NCI-H2029 treated with DMSO at 0.1 percent for 48 hours (cell line): ENCODE results near the gene NUBP2.
"Not testable (repeated sequence)": the region's sequence is repeated elsewhere in the genome, so short reads cannot be mapped to it uniquely, and the experiment has no call there.

ENCODE experiments used
- DNase-seq: peaks from one replicate; lab custom pipeline; 2025; lab: John Stamatoyannopoulos, UW

Gene NUBP2

DNA sequence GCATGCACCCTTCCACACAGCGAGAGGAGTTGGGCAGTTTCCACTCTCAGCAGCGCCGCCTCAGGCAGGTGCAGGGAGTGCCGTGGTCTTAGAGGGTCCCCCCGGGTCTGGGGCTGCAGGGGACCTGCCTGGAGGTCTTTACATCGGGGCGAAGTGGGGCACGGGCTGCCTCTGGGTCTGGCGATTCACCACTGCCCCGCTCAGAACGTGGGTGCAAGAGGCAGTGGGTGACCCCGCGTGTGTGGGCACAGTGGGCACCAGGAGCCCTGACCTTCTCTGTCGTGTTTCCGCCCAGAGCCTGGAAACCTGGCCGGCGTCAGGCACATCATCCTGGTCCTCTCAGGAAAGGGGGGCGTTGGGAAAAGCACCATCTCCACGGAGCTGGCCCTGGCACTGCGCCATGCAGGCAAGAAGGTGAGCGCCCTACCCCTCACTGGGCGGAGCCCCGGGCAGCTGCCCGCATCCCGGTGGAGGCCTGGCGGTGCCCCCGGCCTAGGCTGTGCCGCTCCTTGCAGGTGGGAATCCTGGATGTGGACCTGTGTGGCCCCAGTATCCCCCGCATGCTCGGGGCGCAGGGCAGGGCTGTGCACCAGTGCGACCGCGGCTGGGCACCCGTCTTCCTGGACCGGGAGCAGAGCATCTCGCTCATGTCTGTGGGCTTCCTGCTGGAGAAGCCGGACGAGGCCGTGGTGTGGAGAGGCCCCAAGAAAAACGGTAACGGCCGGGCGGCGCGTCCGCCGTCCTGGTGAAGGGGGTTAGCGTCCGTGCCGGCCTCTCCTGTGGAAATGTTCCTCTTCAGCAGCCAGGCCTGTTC, 3.7 kb downstream of the NUBP2 start:
- DNase-seq = no peak

DNA sequence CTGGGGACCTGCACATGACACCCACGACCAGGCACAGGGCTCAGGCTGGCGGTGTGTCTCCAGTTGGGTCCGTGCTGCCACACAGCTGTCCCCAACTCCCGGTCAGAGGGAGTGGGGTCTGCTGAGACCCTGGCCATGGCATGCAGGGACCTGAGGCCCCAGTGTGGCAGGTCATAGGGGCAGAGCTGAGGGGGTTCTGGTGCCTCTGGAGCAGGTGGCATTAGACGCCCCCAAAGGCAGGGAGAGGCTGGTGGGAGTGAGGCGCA, 4.2 kb downstream of the NUBP2 start:
- no peak for DNase-seq

DNA sequence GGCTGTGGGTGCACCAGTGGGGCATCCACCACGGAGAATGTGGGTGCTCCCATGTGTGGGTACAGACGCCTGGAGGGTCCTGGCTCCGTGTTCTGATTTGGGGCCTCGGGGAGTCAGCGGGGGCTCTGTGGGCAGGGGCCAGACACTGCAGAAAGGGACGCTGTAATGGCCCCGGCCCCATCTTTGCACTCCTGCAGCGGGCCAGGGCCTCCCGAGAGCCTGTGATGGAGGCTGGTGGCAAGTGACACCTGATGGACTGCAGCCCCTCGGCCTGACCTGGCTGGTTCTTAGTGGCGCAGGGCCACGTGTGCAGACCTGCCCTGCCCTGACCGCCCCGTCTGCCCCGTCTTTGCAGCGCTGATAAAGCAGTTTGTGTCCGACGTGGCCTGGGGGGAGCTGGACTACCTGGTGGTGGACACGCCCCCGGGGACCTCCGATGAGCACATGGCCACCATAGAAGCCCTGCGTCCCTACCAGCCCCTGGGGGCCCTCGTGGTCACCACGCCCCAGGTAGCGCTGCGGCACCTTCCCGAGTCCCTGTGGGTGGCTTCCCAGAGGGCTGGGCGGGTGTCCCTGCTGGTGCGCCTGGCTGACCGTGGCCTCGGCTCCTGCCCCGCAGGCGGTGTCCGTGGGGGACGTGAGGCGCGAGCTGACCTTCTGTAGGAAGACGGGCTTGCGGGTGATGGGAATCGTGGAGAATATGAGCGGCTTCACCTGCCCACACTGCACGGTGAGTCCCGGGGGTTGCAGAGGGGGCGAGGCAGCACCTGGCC, 4.7 kb downstream of the NUBP2 start:
- DNase-seq = no peak

DNA sequence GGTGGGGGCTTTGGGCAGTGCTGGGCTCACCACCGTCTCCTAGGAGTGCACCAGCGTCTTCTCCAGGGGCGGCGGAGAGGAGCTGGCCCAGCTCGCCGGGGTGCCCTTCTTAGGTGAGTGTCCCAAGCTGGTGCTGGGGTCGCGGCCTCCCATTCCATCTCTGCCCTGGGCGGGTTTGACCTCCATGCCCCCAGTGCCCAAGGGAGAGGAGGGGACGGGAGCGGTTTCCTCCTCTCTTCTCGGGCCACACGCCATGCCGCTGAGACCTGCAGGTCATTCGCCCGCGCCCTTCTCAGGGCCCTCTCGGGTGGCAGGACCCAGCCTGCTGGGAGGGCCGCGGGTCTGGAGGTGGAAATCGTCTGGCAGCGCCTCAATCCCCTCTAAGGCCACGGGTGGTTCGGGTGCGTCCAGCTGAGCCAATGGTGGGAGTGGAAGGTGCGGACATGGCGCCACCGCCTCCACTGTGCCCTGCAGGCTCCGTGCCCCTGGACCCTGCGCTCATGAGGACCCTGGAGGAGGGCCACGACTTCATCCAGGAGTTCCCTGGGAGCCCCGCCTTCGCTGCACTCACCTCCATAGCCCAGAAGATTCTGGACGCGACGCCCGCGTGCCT, 5.4 kb downstream of the NUBP2 start:
- DNase-seq = no peak

DNA sequence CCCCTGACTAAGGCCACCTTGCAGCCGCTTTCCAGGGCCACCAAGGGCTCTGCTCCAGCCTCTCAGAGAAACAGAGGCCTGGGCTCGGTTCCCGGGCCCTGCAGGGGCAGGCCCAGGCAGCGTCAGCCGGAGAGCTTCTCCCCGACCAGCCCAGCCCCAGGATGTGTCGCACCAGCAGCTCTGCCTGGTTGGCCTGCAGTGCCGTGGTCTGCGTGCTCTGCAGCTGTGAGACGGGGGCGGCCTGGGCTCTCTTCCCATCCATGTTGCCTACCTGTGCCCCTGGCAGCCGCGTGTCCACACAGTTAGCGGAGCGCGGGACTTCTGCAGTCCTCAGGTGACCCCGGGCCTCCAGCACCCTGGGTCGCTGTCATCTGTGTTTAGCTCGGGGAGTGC, 5.9 kb downstream of the NUBP2 start:
- DNase-seq = no peak

DNA sequence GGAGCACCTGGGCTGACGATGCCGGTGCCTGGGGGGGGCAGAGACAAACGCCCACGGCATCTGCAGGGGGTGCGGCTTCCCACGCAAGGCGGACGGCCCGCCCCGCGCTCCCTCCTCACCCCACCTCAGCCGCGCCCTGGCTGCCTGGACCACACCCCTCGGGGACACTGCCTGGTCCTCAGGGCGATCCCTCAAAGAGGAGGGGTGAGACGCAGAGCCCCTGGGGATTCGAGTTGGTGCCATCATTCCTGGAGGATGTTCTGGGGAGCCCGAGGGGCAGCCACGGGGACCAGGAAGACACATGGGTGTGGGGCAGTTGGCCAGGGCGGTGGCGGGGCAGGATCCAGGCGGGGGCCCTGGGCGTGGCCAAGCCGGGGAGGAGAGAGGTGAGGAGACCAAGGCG, 6.9 kb downstream of the NUBP2 start:
- no peak for DNase-seq

DNA sequence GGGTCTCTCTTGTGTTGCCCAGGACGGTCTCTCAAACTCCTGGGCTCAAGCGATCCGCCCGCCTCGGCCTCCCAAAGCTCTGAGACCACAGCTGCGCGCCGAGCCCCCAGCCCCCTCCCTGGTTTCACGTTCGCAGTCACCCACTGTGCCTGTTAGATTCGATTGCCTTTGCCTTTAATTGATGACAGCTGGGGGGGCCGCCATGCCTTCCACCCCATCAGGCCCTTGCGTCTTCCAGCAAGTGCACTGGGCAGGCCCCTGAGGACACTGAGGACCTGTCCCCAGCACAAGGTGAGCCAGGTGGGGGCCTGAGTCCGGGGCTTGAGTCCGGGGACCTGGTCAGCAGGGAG, 7.5 kb downstream of the NUBP2 start:
- DNase-seq = no peak

DNA sequence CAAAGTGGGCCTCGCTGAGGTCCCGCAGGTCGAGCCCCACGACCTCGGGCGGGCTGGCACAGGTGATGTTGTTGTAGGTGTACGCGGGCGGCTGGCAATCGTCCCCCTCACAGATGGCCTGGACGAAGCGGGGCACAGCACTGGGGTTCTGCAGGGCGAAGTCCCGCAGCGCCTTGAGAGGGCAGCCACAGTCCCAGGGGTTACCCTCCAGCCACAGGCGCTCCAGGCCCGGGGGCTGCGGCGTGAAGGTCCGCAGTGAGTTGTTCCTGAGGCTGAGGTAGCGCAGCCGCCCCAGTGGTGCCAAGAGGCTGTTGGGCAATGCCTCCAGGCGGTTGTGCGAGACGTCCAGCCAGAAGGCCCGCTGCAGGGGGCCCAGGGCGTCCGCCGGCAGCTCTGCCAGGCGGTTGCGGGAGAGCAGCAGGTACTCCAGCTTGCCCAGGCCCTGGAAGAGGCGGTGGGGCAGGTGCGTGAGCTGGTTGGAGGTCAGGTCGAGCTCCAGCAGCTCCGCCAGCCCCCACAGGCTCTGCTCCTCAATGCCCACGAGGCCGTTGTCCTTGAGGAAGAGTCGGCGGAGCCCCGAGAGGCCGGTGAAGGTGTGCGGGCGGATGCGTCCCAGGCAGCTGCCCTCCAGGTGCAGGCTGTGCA, 8.0 kb downstream of the NUBP2 start:
- DNase-seq = no peak

DNA sequence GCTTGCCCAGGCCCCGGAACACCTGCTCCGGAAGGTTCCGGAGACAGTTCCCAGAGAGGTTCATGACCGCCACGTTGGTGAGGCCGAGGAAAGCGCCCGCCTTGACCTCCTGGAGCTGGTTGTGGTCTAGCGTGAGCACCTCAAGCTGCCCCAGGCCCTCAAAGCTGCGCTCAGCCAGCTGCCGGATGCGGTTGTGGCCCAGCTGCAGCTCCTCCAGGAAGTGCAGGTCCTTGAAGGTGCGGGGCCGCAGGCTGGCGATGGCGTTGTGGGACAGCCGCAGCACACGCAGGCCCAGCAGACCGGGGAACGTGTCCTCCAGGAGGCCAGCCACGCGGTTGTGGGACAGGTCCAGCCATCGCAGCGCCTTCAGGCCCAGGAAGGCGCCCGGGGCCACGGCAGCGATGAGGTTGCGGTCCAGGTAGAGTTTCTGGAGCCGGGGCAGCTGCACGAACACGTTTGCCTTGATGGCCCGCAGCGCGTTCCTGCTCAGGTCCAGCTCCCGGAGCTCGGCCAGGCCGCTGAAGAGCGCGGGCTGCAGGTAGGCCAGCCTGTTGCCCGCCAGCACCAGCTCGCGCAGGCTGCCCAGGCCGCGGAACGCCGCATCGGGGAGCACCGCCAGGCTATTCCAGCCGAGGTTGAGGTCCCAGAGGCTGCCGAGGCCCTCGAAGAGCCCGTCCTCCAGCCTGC, 8.6 kb downstream of the NUBP2 start:
- no peak for DNase-seq

DNA sequence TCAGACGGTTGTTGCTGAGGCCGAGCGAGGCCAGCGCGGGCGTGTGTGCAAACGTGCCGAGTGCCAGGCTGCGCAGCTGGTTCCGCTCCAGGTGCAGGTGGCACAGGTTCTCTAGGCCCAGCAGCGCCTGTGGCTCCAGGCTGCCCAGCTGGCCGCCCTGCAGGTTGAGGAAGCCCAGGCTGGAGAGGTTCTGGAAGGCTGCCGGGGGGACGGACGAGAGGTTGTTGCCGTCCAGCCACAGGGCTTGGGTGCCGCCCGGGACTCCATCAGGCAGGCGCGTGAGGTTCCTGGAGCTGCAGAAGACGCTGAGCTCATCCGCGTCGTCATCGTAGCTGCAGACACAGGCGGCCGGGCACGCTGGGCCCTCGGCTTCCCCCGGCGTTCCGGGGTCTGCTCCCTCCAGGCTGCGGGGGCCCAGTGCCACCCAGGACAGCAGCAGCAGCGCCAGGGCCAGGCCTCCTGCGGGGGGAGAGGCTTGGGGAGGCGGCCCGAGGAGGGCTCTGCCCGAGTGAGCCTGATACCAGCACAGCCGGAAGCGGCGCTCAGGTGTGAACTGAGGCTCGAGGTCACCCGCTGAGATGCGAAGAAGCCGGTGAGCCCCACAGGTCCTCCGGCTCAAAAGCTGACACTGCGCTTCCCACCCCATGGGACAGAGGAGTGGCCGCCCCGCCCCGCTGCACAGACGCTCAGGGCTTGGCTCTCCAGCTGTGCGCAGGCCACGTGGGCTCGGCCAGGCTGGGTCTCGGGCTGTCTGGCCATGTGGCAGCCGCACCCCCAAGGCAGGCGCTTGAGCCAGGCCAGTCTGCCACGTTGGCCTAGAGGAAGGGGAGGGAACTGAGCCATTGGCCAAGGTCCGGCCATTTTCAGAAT, 9.4 kb downstream of the NUBP2 start:
- no peak for DNase-seq

DNA sequence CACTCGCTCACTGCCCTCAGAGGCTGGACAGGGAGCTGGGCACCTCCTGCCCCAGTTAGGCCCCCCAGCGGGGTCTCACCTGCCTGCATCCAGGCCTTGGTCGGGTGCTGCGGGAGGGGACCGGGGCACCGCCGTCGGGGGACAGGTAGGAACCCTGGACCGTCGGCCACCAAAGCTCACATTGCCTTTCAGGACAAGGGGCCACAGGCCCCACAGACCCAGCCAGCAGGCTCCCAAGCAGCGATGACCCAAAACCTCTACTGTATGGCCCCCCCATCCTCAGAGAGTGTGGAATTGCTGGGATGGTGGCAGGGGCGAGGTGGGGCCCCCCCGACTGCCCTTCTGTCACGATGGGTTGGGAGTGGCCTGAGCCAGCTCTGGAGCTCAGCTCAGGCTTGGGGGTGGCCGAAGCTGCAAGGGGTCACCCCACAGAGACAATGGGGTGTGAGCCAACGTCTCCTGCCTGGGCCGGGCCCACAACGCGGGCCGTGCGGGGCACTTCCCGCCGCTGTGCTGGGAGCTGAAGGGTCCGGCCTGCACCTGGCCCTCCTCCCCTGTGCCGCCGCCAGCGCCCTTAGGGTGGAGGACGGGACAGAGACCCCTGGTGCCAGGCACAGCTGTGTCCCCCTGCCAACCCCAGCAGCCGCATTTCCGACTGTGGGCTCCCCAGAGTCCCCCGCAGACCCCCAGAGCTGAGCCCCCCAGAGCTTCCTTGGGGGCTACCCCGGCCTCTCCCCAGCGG, 10.2 kb downstream of the NUBP2 start:
- DNase-seq = no peak

DNA sequence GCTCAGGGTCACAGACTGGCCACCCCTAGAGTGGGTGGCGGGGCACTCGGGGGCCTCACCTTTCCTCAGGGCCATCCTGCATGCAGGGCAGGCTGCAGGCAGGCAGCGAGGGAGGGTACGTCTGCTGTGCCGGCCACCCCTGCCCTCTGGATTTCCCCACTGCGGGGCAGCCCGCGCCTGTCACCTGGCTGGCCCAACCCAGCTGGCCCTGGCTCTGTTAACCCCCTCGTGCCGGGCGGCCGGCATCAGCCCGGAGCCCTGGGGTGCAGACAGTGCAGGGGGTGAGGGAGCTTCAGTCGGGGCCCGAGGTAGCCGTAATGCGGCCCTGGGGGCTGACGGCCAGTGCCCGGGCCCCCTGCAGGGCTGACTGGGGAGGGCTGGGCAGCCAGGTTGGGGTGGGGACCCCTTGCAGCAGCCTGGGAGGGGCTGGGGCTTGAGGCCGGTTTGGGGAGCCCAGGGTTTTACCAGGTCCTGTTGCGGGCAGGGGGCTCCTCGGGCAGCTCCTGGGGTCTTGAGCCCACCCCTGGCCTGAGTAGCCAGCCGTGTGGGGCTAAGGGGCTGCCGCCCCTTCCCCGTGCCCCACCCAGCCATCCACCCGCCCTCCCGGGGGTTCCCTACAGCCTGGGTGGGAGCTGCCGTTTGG, 10.9 kb downstream of the NUBP2 start, which contains the start of gene IGFALS:
Gene IGFALS (minus strand): TSS at position 128 of the 643 bp plus-strand sequence. CDS start 53 bp downstream, at position 75.
- no peak for DNase-seq

DNA sequence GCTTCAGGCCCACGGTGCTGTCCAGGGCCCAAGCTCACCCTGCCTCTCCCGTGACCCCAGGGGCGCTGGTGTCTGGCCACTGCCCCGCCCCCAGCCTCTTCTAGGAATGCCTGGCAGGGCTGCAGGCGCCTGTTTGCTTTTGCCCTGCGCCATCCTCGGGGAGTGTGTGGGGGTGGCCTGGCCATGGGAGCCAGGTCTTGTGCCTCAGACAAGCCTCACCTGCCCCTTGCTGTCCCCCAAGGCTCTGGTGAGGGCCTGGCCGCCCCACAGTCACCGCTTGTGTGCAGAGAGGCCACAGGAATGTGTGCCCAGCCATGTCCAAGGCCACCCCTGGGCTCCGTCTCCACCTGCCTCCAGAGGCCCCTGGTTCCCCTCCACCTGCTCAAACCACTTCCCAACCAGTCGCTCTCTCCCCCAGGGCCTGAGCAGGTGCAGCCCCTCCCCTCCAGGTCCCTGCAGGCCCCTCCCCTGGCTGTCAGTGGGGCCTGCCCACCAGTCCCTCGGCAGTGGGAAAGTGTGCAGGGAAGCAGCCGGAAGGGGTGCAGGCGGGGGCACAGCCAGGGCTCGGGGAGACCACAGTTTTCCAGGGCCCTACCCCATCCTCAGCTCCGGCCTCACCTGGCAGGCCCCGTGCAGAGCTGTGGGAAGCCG, 11.6 kb downstream of the NUBP2 start:
- DNase-seq = no peak

DNA sequence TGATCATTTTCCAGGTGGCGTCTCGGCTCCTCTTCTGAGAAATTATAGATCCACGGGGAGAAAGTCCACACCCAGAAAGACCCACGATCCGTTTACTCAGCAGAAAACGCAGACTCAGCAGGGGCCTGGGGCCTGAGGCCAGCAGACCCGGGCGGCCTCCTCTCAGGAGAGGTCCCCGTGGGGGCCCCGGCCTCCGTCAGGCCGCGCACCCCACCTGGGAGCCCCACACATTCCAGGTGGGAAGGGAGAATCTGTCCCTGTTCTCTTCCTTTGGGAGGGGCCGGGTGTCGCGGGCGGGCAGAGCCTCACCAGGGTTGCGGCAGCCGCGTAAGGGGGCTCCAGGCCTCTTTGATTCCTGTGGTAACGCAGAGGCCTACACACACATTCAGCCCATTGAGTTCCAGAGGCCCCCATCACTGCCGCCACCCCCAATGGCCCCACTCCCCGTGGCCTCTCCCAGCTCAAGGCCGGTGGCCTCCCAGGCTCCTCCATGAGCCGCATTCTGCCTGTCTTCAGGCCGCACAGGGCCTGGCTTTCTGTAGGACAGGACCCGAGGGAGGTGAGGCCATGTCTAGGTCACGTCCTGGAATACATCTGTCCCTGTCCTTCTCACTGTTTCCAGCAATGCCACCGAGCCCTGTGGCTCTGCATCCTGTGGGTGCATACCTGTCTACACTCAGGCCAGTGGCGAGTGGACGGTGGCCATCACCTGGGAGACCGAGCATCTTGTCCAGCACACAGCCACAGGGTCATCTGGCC, 12.3 kb downstream of the NUBP2 start:
- no peak for DNase-seq

DNA sequence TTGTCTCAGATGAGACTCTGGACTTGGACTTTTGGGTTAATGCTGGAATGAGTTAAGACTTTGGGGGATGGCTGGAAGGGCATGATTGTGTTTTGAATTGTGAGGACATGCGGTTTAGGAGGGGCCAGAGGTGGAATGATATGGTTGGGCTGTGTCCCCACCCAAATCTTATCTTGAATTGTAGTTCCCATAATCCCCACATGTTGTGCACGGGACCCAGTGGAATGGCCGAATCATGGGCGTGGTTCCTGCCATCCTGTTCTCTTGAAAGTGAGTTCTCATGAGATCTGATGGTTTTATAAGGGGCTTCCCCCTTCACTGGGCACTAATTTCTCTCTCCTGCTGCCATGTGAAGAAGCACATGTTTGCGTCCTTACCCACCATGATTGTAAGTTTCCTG, 16.5 kb downstream of the NUBP2 start:
- not testable (repeated sequence) for DNase-seq

DNA sequence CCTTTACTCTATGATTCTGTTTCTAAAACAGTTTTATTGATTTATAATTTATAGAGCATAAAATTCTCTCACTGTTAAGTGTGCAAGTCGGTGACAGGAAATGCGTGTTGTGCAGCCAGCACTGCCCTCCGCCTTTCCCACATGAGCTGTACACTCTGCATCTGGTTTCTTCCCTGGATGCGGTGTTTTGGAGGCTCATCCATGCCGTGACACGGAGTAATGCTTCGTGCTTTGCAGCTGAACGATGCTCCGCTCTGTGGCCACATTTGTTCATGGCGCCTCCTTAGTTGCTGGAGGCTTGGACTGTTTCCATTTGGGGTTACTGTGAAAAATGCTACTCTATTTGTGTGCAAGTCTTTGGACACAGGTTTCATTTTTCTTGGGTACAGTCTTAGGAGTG, 17.9 kb downstream of the NUBP2 start:
- DNase-seq = no peak

DNA sequence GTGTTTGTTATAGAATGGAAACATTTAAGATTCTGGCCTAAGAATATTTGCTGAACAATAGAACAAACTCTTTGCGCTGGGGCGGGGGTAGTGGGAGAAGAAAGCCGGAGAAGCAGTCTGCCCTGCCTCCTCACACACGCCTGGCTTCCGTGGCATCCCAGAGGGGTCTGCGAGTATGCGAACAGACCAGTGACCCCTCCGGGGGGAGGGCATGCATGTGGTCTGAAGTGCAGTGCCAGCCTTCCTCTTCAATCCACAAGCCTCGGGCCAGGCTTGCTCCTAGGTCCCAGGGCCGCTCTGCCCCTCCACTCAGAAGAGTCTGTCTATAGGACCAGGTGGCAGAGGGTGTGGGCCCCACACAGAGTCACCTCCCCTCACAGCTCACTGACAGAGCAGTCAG, 24.9 kb downstream of the NUBP2 start:
- no peak for DNase-seq

DNA sequence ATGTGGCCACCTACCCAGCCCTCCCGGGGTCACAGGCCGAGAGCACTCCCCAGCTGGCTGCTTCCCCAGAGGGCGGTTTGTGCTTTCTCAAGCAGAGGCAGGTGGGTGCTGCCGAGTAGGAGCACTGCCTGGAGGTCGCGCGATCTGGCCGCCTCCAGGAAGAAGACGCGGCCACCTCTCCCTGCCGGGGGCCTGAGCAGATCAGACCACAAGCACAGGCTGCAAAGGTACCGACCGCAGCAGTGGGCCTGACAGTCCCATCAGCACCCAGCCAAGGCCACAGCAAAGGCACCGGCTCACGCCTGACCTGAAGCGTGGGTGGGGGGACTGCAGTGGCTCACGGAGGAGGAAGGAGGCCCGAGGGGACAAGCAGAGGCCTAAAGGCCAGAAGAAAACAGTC, 25.9 kb downstream of the NUBP2 start:
- no peak for DNase-seq
